H9 (cell line): ENCODE results near the gene NPIPA1. TPM values are rescaled to one million over a fixed set of nuclear protein-coding genes. Genes with fewer than 3 reads are reported as not detected.
"Not testable (repeated sequence)": the region's sequence is repeated elsewhere in the genome, so short reads cannot be mapped to it uniquely, and the experiment has no call there.

Experiments
- DNase-seq: peaks from one replicate; pipeline ENCODE4 v3.0.0-alpha.2; 2017
- H2AFZ ChIP-seq: one replicate; pipeline ENCODE4 v1.6.1; 2013; ENCODE audit warnings: mild to moderate bottlenecking, low read length, control low read depth, moderate library complexity
- H2AK5ac ChIP-seq: 2 replicates; pipeline ENCODE4 v1.6.1; 2013; ENCODE audit warnings: low read length, control low read depth, mixed read lengths; ENCODE audit not compliant: insufficient read length
- H2BK120ac ChIP-seq: one replicate; pipeline ENCODE4 v1.6.1; 2013; ENCODE audit warnings: low read depth, mild to moderate bottlenecking, low read length, control low read depth, inconsistent platforms; ENCODE audit not compliant: poor library complexity, severe bottlenecking
- H2BK12ac ChIP-seq: 2 replicates; pipeline ENCODE4 v1.6.1; 2013; ENCODE audit warnings: low read length, control low read depth, mixed read lengths, low read depth; ENCODE audit not compliant: insufficient read length
- H2BK15ac ChIP-seq: 2 replicates; pipeline ENCODE4 v1.6.1; 2013; ENCODE audit warnings: low read depth, low read length, control low read depth
- H2BK20ac ChIP-seq: one replicate; pipeline ENCODE4 v1.6.1; 2013; ENCODE audit warnings: low read depth, mild to moderate bottlenecking, low read length, control low read depth, inconsistent platforms; ENCODE audit not compliant: poor library complexity, severe bottlenecking
- H2BK5ac ChIP-seq: 2 replicates; pipeline ENCODE4 v1.6.1; 2013; ENCODE audit warnings: low read length, control low read depth, mixed read lengths; ENCODE audit not compliant: insufficient read length
- H3K14ac ChIP-seq: 2 replicates; pipeline ENCODE4 v1.6.1; 2013; ENCODE audit warnings: low read length, control low read depth; ENCODE audit not compliant: insufficient read depth
- H3K18ac ChIP-seq: 2 replicates; pipeline ENCODE4 v1.6.1; 2013; ENCODE audit warnings: low read depth, mild to moderate bottlenecking, mixed read lengths, low read length, control low read depth; ENCODE audit not compliant: insufficient read length
- H3K23ac ChIP-seq: 2 replicates; pipeline ENCODE4 v1.6.1; 2013; ENCODE audit warnings: low read length, control low read depth, mixed read lengths, low read depth; ENCODE audit not compliant: insufficient read length
- H3K23me2 ChIP-seq: 2 replicates; pipeline ENCODE4 v1.6.1; 2013; ENCODE audit warnings: low read depth, mild to moderate bottlenecking, mixed read lengths, low read length, control low read depth; ENCODE audit not compliant: insufficient read length, poor library complexity, severe bottlenecking
- H3K27ac ChIP-seq: 2 replicates; pipeline ENCODE4 v1.5.1; 2013; ENCODE audit warnings: low read length, control low read depth, mixed read lengths, low read depth; ENCODE audit not compliant: insufficient read length
- H3K27me3 ChIP-seq: 2 replicates; pipeline ENCODE4 v1.6.1; 2013; ENCODE audit warnings: low read length, control low read depth, inconsistent platforms; ENCODE audit not compliant: insufficient read depth
- H3K4ac ChIP-seq: 2 replicates; pipeline ENCODE4 v1.6.1; 2013; ENCODE audit warnings: low read depth, mild to moderate bottlenecking, control low read depth, inconsistent platforms, low read length, moderate library complexity
- H3K4me1 ChIP-seq: 2 replicates; pipeline ENCODE4 v1.6.1; 2013; ENCODE audit warnings: low read length, control low read depth, inconsistent platforms; ENCODE audit not compliant: insufficient read depth
- H3K4me2 ChIP-seq: 2 replicates; pipeline ENCODE4 v1.6.1; 2013; ENCODE audit warnings: low read length, control low read depth, mixed read lengths; ENCODE audit not compliant: insufficient read length, insufficient read depth
- H3K56ac ChIP-seq: 2 replicates; pipeline ENCODE4 v1.6.1; 2013; ENCODE audit warnings: low read depth, mild to moderate bottlenecking, mixed read lengths, low read length, control low read depth; ENCODE audit not compliant: insufficient read length
- H3K79me1 ChIP-seq: 2 replicates; pipeline ENCODE4 v1.6.1; 2013; ENCODE audit warnings: low read depth, mild to moderate bottlenecking, moderate library complexity, low read length, control low read depth, inconsistent platforms; ENCODE audit not compliant: insufficient read depth, poor library complexity, severe bottlenecking
- H3K79me2 ChIP-seq: 2 replicates; pipeline ENCODE4 v1.6.1; 2013; ENCODE audit warnings: low read length, control low read depth, inconsistent platforms; ENCODE audit not compliant: insufficient read depth
- H3K9ac ChIP-seq: 2 replicates; pipeline ENCODE4 v1.6.1; 2013; ENCODE audit warnings: low read length, control low read depth, mixed read lengths; ENCODE audit not compliant: insufficient read length; ENCODE audit errors: extremely low read depth
- H3K9me3 ChIP-seq: one replicate; pipeline ENCODE4 v1.6.1; 2013; ENCODE audit warnings: low read depth, low read length, inconsistent platforms; ENCODE audit not compliant: control insufficient read depth
- H3T11ph ChIP-seq: one replicate; pipeline ENCODE4 v1.6.1; 2013; ENCODE audit warnings: mild to moderate bottlenecking, low read length, control low read depth, inconsistent platforms
- H4K20me1 ChIP-seq: one replicate; pipeline ENCODE4 v1.6.1; 2013; ENCODE audit not compliant: control insufficient read depth, insufficient read length, insufficient read depth
- H4K5ac ChIP-seq: 2 replicates; pipeline ENCODE4 v1.6.1; 2013; ENCODE audit warnings: low read depth, mild to moderate bottlenecking, mixed read lengths, low read length, control low read depth; ENCODE audit not compliant: insufficient read length
- H4K8ac ChIP-seq: replicated peaks from 2 replicates; pipeline ENCODE4 v1.6.1; 2013; ENCODE audit warnings: low read length, control low read depth, mixed read lengths, low read depth; ENCODE audit not compliant: insufficient read length
- H4K91ac ChIP-seq: 2 replicates; pipeline ENCODE4 v1.6.1; 2013; ENCODE audit warnings: low read depth, mild to moderate bottlenecking, moderate library complexity, mixed read lengths, low read length, control low read depth; ENCODE audit not compliant: insufficient read length
- H3K27ac Mint-ChIP-seq, 3 experiments: 2 replicates in 2 of 3; 3 replicates in 1 of 3; pipeline ENCODE4 v1.8.0; 2020 to 2021; ENCODE audit warnings: mixed read lengths in 3 of 3, mild to moderate bottlenecking in 1 of 3, moderate library complexity in 1 of 3
- H3K27me3 Mint-ChIP-seq: 2 replicates; pipeline ENCODE4 v1.8.0; 2021; ENCODE audit warnings: low read depth, mild to moderate bottlenecking, moderate library complexity, mixed read lengths
- H3K36me3 Mint-ChIP-seq, 3 experiments: 2 replicates in 2 of 3; 3 replicates in 1 of 3; pipeline ENCODE4 v1.8.0; 2020 to 2021; ENCODE audit warnings: low read depth in 3 of 3, mixed read lengths in 3 of 3; ENCODE audit not compliant: insufficient read depth in 1 of 3
- H3K4me1 Mint-ChIP-seq, 2 experiments: 2 replicates each; pipeline ENCODE4 v1.8.0; 2020; ENCODE audit warnings: mixed read lengths in 2 of 2
- H3K4me3 Mint-ChIP-seq, 2 experiments: 2 replicates in 1 of 2; 3 replicates in 1 of 2; pipeline ENCODE4 v1.8.0; 2020 to 2021; ENCODE audit warnings: mild to moderate bottlenecking in 2 of 2, mixed read lengths in 2 of 2, moderate library complexity in 1 of 2
- H3K9me3 Mint-ChIP-seq, 2 experiments: 2 replicates in 1 of 2; 3 replicates in 1 of 2; pipeline ENCODE4 v1.8.0; 2020; ENCODE audit warnings: mild to moderate bottlenecking in 2 of 2, mixed read lengths in 2 of 2, moderate library complexity in 1 of 2
- WGBS: extraction: QIAGEN DNeasy Blood & Tissue Kit; methylation state at CpG from one replicate; pipeline ENCODE4 v1.1.7; 2013; ENCODE audit warnings: missing lambda C conversion rate, low lambda C conversion rate, mixed read lengths; ENCODE audit not compliant: insufficient read length; ENCODE audit errors: extremely low coverage; 5-methylcytosine and 5-hydroxymethylcytosine counted together
- total RNA-seq: library from RNA; stranded (reverse); gene quantifications from 2 replicates; pipeline ENCODE4 v1.2.1, GENCODE V29; 2021

NPIPA1 gene
- total RNA-seq, 1 experiment from 2014 or later = 130 TPM

DNA sequence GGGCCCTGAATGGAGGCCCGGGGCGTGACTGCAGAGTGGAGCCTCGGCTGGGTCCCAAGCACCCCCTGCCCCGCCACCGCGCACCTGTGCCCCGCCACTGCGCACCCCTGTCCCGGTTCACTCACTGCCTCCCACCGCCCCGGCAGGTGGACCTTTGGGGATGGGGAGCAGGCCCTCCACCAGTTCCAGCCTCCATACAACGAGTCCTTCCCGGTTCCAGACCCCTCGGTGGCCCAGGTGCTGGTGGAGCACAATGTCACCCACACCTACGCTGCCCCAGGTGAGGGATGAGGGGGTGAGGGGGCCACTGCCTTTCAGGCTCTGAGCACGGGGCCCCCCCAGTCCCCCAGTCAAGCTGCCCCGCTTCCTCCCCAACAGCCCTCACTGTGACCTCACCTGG lies 12.9 kb upstream of the NPIPA1 start:
- not testable (repeated sequence) for H3K27me3 Mint-ChIP-seq, H4K5ac ChIP-seq, H2BK5ac ChIP-seq, H3K4me1 Mint-ChIP-seq, H3K27ac Mint-ChIP-seq, H3K4ac ChIP-seq, H3K23me2 ChIP-seq, H3K79me2 ChIP-seq, H2BK15ac ChIP-seq, H3K9me3 ChIP-seq, H3T11ph ChIP-seq, H3K23ac ChIP-seq, H2AK5ac ChIP-seq, H3K4me2 ChIP-seq, DNase-seq, H4K20me1 ChIP-seq, H2BK12ac ChIP-seq, H3K27ac ChIP-seq, H3K36me3 Mint-ChIP-seq, H3K18ac ChIP-seq, H3K56ac ChIP-seq, H3K14ac ChIP-seq, H3K27me3 ChIP-seq, H3K4me1 ChIP-seq, H3K9me3 Mint-ChIP-seq, H4K91ac ChIP-seq, H2BK20ac ChIP-seq, H3K4me3 Mint-ChIP-seq, H3K79me1 ChIP-seq, H4K8ac ChIP-seq, H2AFZ ChIP-seq, H3K9ac ChIP-seq, H2BK120ac ChIP-seq
- WGBS = no CpG with 5 or more reads among the region's 17 CpGs

DNA sequence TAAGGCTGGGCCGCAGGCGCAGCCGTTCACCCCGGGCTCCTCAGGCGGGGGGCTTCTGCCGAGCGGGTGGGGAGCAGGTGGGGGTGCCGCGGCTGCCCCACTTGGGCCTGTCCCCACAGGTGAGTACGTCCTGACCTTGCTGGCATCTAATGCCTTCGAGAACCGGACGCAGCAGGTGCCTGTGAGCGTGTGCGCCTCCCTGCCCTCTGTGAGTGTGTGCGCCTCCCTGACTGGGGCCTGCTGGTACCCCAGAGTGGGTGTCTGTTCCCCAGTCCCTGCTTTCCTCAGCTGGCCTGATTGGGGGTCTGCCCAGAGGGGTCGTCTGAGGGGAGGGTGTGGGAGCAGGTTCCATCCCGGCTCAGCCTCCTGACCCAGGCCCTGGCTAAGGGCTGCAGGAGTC lies 12.3 kb upstream of the NPIPA1 start:
- not testable (repeated sequence) for H3K56ac ChIP-seq, H2BK5ac ChIP-seq, H4K20me1 ChIP-seq, H3K14ac ChIP-seq, H4K5ac ChIP-seq, H3K79me2 ChIP-seq, H2BK120ac ChIP-seq, H3K9ac ChIP-seq, H2AK5ac ChIP-seq, DNase-seq, H3K23me2 ChIP-seq, H4K91ac ChIP-seq, H3K4me3 Mint-ChIP-seq, H3K4me1 Mint-ChIP-seq, H2AFZ ChIP-seq, H3K27me3 Mint-ChIP-seq, H3K36me3 Mint-ChIP-seq, H4K8ac ChIP-seq, H2BK20ac ChIP-seq, H3K27me3 ChIP-seq, H3K4ac ChIP-seq, H3K27ac Mint-ChIP-seq, H3K9me3 Mint-ChIP-seq, H2BK12ac ChIP-seq, H3K18ac ChIP-seq, H3K4me1 ChIP-seq, H3K4me2 ChIP-seq, H3K23ac ChIP-seq, H2BK15ac ChIP-seq, H3T11ph ChIP-seq, H3K79me1 ChIP-seq, H3K9me3 ChIP-seq, H3K27ac ChIP-seq
- WGBS = no CpG with 5 or more reads among the region's 18 CpGs
